HUES64 (cell line): ENCODE measurements around the gene PTPRB.

Experiments used
- H3K27ac ChIP-seq: 2 replicates; pipeline ENCODE4 v1.7.0; 2013; ENCODE audit warnings: low read depth, low read length, inconsistent platforms
- H3K27me3 ChIP-seq: 2 replicates; pipeline ENCODE4 v1.6.1; 2013; ENCODE audit warnings: mild to moderate bottlenecking, low read length; ENCODE audit not compliant: insufficient read depth
- H3K36me3 ChIP-seq: 2 replicates; pipeline ENCODE4 v1.6.1; 2013; ENCODE audit warnings: mild to moderate bottlenecking, low read length; ENCODE audit not compliant: insufficient read depth
- H3K4me1 ChIP-seq: 2 replicates; pipeline ENCODE4 v1.6.1; 2013; ENCODE audit warnings: mild to moderate bottlenecking, low read length, moderate library complexity; ENCODE audit not compliant: insufficient read depth
- H3K4me3 ChIP-seq: 2 replicates; pipeline ENCODE4 v1.5.1; 2013; ENCODE audit warnings: mild to moderate bottlenecking, low read length, moderate library complexity
- H3K9ac ChIP-seq: 2 replicates; pipeline ENCODE4 v1.6.1; 2013; ENCODE audit warnings: mild to moderate bottlenecking, low read depth, low read length
- H3K9me3 ChIP-seq: 2 replicates; pipeline ENCODE4 v1.6.1; 2013; ENCODE audit warnings: low read depth, low read length; ENCODE audit not compliant: insufficient read depth
- WGBS: fragments of 150-250, 120-280 bp; methylation state at CpG from one replicate; pipeline ENCODE4 v1.1.7; 2013; ENCODE audit warnings: missing lambda C conversion rate; 5-methylcytosine and 5-hydroxymethylcytosine counted together

The PTPRB gene

GRCh38 chr12:70485704-70486103 is 151.5 kb downstream of the PTPRB start:
- H3K27me3 ChIP-seq, result no peaks in the 10 kb centered on the region
- 95% methylated on average over 3 of the region's 3 CpGs for WGBS
- H3K9ac ChIP-seq, result no peak overlapping the region
- no peaks in the 10 kb centered on the region for H3K36me3 ChIP-seq
- H3K4me3 ChIP-seq, result no peak overlapping the region
- H3K4me1 ChIP-seq, result no peaks in the 10 kb centered on the region
- no peak overlapping the region for H3K27ac ChIP-seq
- 0 out of 2 replicates have a peak, but pooled peaks cover 2% of the 10 kb centered on the region for H3K9me3 ChIP-seq

GRCh38 chr12:70484464-70484863 is 152.8 kb downstream of the PTPRB start:
- WGBS, result 88% methylated on average over 1 of the region's 1 CpG
- Histone ChIP-seq H3K4me3 (no peak overlapping the region), H3K27me3 (no peaks in the 10 kb centered on the region), H3K36me3 (no peaks in the 10 kb centered on the region), H3K9me3 (0 out of 2 replicates have a peak, but pooled peaks cover 2% of the 10 kb centered on the region), H3K27ac (no peak overlapping the region), H3K9ac (no peak overlapping the region), H3K4me1 (no peaks in the 10 kb centered on the region)

- 97% methylated on average over 1 of the region's 1 CpG for WGBS
These were observed 154.5 kb downstream of the PTPRB start for GRCh38 chr12:70482764-70483163.

GRCh38 chr12:70469221-70469820 is 167.9 kb downstream of the PTPRB start:
- Histone ChIP-seq H3K9me3 (peaks cover 10% of the 10 kb centered on the region; the same call in 1 of the 2 replicates), H3K4me1 (no peaks in the 10 kb centered on the region), H3K27me3 (no peaks in the 10 kb centered on the region), H3K36me3 (no peaks in the 10 kb centered on the region), H3K9ac (no peak overlapping the region), H3K27ac (no peak overlapping the region), H3K4me3 (no peak overlapping the region)
- 95% methylated on average over 10 of the region's 12 CpGs for WGBS

More at GRCh38 chr12:70482764-70483163, 154.5 kb downstream of the PTPRB start:
- Histone ChIP-seq H3K4me1 (no peaks in the 10 kb centered on the region), H3K4me3 (no peak overlapping the region), H3K9ac (no peak overlapping the region), H3K9me3 (no peaks in the 10 kb centered on the region), H3K27ac (no peak overlapping the region), H3K27me3 (no peaks in the 10 kb centered on the region), H3K36me3 (no peaks in the 10 kb centered on the region)

GRCh38 chr12:70468741-70469140 is 168.5 kb downstream of the PTPRB start:
- Histone ChIP-seq H3K4me3 (no peak overlapping the region), H3K9ac (no peak overlapping the region), H3K9me3 (peaks cover 16% of the 10 kb centered on the region), H3K4me1 (no peaks in the 10 kb centered on the region), H3K27ac (no peak overlapping the region), H3K27me3 (no peaks in the 10 kb centered on the region), H3K36me3 (no peaks in the 10 kb centered on the region)
- WGBS, result 98% methylated on average over 3 of the region's 3 CpGs

GRCh38 chr12:70467918-70468733 is 169.1 kb downstream of the PTPRB start:
- no peak overlapping the region for H3K27ac ChIP-seq
- WGBS, result 93% methylated on average over 10 of the region's 10 CpGs
- no peaks in the 10 kb centered on the region for H3K36me3 ChIP-seq
- H3K9me3 ChIP-seq, result peaks cover 21% of the 10 kb centered on the region
- H3K9ac ChIP-seq, result no peak overlapping the region
- no peaks in the 10 kb centered on the region for H3K27me3 ChIP-seq
- no peaks in the 10 kb centered on the region for H3K4me1 ChIP-seq
- no peak overlapping the region for H3K4me3 ChIP-seq

- no peaks in the 10 kb centered on the region for H3K4me1 ChIP-seq
- H3K4me3 ChIP-seq, result no peak overlapping the region
- peaks cover 26% of the 10 kb centered on the region for H3K9me3 ChIP-seq
- H3K36me3 ChIP-seq, result no peaks in the 10 kb centered on the region
- no peak overlapping the region for H3K9ac ChIP-seq
- 88% methylated on average over 2 of the region's 2 CpGs for WGBS
- no peaks in the 10 kb centered on the region for H3K27me3 ChIP-seq
- H3K27ac ChIP-seq, result no peak overlapping the region
These were observed 169.8 kb downstream of the PTPRB start for GRCh38 chr12:70467476-70467875.

GRCh38 chr12:70466753-70467152 is 170.5 kb downstream of the PTPRB start:
- no peaks in the 10 kb centered on the region for H3K36me3 ChIP-seq
- no peak overlapping the region for H3K9ac ChIP-seq
- 96% methylated on average over 2 of the region's 2 CpGs for WGBS
- no peaks in the 10 kb centered on the region for H3K27me3 ChIP-seq
- H3K9me3 ChIP-seq, result peaks cover 28% of the 10 kb centered on the region
- no peak overlapping the region for H3K27ac ChIP-seq
- H3K4me1 ChIP-seq, result no peaks in the 10 kb centered on the region
- no peak overlapping the region for H3K4me3 ChIP-seq
